NT2/D1 (cell line): ENCODE measurements around the gene OPTC.

Experiments
- SUZ12 ChIP-seq: IDR thresholded peaks from 2 replicates; pipeline ENCODE4 v1.6.1; 2011; ENCODE audit not compliant: insufficient read length, insufficient read depth; ENCODE audit errors: extremely low read depth
- YY1 ChIP-seq: IDR thresholded peaks from 2 replicates; pipeline ENCODE4 v1.6.1; 2011; ENCODE audit not compliant: insufficient read length, insufficient read depth
- ZNF274 ChIP-seq: IDR thresholded peaks from 2 replicates; pipeline ENCODE4 v1.6.1; 2011; ENCODE audit warnings: mild to moderate bottlenecking, low read depth, low read length

DNA sequence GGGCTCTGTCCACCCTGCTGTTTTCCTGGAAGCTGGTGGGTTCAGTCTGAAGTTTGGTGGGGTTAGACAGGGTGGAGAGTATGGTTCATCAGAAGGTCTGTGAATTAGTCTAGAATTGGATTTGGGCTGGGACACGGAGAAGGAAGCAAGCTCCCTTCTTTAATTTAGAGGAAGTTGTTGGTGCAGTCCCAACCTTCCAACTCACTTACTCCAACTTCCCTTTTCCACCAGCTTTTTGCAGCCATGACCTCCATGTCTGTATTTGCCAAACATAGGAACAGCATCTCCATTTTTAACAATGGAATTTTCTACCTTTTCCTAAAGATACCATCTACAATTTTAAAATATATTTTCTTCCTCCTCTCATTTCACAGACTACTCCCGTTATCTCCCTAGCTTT, 46.8 kb upstream of the OPTC start:
- TF ChIP-seq YY1 (no peak), ZNF274 (no peak), SUZ12 (no peak)
